C4-2B (cell line): ENCODE results near the gene DHCR7.

Experiments
- ZFX ChIP-seq: fragments of 450-650 bp; IDR thresholded peaks from 2 replicates; pipeline ENCODE4 v1.6.1; 2017
- TF ChIP-seq, protein P1 (sequence below): fragments of 450-650 bp; conservative IDR thresholded peaks from 2 replicates; pipeline ENCODE4 v1.5.1; 2017; ENCODE audit warnings: mild to moderate bottlenecking

DNA sequence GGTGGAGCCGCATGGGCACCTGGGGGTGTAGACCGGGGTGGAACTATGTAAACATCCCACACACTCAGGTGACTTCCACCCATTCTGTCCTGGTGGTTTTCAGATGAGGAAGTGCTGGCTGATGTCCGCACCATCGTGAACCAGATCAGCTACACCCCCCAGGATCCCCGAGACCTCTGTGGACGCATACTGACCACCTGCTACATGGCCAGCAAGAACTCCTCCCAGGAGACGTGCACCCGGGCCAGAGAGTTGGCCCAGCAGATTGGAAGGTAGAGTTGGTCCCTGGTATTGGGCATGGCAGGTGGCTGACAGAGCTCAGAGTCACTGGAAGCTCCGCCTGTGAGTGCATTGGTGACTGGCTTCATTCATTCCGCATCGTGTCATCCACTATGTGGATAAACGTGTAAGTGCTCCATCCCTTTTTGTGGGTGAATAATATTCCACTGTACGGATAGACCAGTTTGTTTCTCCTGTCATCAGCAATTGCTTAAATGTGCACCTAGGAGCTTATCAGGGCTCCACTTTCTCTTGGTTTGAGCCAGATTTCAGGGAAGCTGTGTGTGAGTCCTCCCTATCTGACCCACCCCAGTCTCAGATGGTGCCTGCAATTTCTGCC, 34.7 kb upstream of the DHCR7 start:
- TF ChIP-seq, protein P1, sequence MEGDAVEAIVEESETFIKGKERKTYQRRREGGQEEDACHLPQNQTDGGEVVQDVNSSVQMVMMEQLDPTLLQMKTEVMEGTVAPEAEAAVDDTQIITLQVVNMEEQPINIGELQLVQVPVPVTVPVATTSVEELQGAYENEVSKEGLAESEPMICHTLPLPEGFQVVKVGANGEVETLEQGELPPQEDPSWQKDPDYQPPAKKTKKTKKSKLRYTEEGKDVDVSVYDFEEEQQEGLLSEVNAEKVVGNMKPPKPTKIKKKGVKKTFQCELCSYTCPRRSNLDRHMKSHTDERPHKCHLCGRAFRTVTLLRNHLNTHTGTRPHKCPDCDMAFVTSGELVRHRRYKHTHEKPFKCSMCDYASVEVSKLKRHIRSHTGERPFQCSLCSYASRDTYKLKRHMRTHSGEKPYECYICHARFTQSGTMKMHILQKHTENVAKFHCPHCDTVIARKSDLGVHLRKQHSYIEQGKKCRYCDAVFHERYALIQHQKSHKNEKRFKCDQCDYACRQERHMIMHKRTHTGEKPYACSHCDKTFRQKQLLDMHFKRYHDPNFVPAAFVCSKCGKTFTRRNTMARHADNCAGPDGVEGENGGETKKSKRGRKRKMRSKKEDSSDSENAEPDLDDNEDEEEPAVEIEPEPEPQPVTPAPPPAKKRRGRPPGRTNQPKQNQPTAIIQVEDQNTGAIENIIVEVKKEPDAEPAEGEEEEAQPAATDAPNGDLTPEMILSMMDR, result no peak
- TF ChIP-seq ZFX, result no peak
